ENCODE data around the gene USP32.

- TF ChIP-seq CTCF (IDR thresholded peaks at IDR 0.05) (no peak), POLR2A (IDR thresholded peaks at IDR 0.05) (no peak), EP300 (IDR thresholded peaks at IDR 0.05; ENCODE audit: low read depth) (no peak)
Observed at GRCh38 chr17:60253048-60253447, 138.9 kb downstream of the USP32 start.
